Measurements from ENCODE around the gene MCAM.

MCAM gene

GRCh38 chr11:119342362-119343130 is 25.6 kb upstream of the MCAM start:
- Histone ChIP-seq H3K4me2 (ENCODE audit: low read length) (no peak overlapping the region), H3K36me3 (ENCODE audit: insufficient read depth, low read length) (no peaks in the 10 kb centered on the region), H3K9ac (ENCODE audit: low read depth, low read length) (no peak overlapping the region), H3K9me3 (replicated peaks; ENCODE audit: low read length) (no peaks in the 10 kb centered on the region), H3K4me3 (ENCODE audit: low read length) (no peak overlapping the region), H3K27me3 (ENCODE audit: control insufficient read depth, insufficient read depth, low read length) (peaks cover 44% of the 10 kb centered on the region), H3K4me1 (ENCODE audit: control insufficient read depth, insufficient read depth, low read length) (peaks cover 31% of the 10 kb centered on the region)

GRCh38 chr11:119342023-119342300 is 25.0 kb upstream of the MCAM start:
- H3K4me3 ChIP-seq (ENCODE audit: low read length), result no peak overlapping the region
- no peak overlapping the region for H3K9ac ChIP-seq (ENCODE audit: low read depth, low read length)
- no peaks in the 10 kb centered on the region for H3K36me3 ChIP-seq (ENCODE audit: insufficient read depth, low read length)
- H3K4me2 ChIP-seq (ENCODE audit: low read length), result no peak overlapping the region
- H3K27me3 ChIP-seq (ENCODE audit: control insufficient read depth, insufficient read depth, low read length), result peaks cover 38% of the 10 kb centered on the region
- H3K4me1 ChIP-seq (ENCODE audit: control insufficient read depth, insufficient read depth, low read length), result peaks cover 37% of the 10 kb centered on the region
- no peaks in the 10 kb centered on the region for H3K9me3 ChIP-seq (replicated peaks; ENCODE audit: low read length)

- peaks cover 35% of the 10 kb centered on the region for H3K27me3 ChIP-seq (ENCODE audit: control insufficient read depth, insufficient read depth, low read length)
Observed at GRCh38 chr11:119341222-119342022, 24.5 kb upstream of the MCAM start.

GRCh38 chr11:119340335-119341221 is 23.6 kb upstream of the MCAM start, which contains the start of gene C1QTNF5:
Gene C1QTNF5, minus strand, starts transcription at chr11:119340883. Its CDS starts 486 bp downstream, at chr11:119340397.
- H3K27me3 ChIP-seq (ENCODE audit: control insufficient read depth, insufficient read depth, low read length), result peaks cover 33% of the 10 kb centered on the region
- H3K4me1 ChIP-seq (ENCODE audit: control insufficient read depth, insufficient read depth, low read length), result peaks cover 47% of the 10 kb centered on the region
- peak within 1 kb of the TSS; percentile 82 for H3K4me2 ChIP-seq (ENCODE audit: low read length)
- H3K36me3 ChIP-seq (ENCODE audit: insufficient read depth, low read length), result no peaks in the 10 kb centered on the region
- H3K4me3 ChIP-seq (ENCODE audit: low read length), result peak within 1 kb of the TSS; percentile 70
- no peaks in the 10 kb centered on the region for H3K9me3 ChIP-seq (replicated peaks; ENCODE audit: low read length)
- peak within 1 kb of the TSS; percentile 78 for H3K9ac ChIP-seq (ENCODE audit: low read depth, low read length)

More at GRCh38 chr11:119341222-119342022, 24.5 kb upstream of the MCAM start:
- Histone ChIP-seq H3K36me3 (ENCODE audit: insufficient read depth, low read length) (no peaks in the 10 kb centered on the region), H3K4me1 (ENCODE audit: control insufficient read depth, insufficient read depth, low read length) (peaks cover 38% of the 10 kb centered on the region), H3K9me3 (replicated peaks; ENCODE audit: low read length) (no peaks in the 10 kb centered on the region), H3K9ac (ENCODE audit: low read depth, low read length) (peak overlapping the region; percentile 28), H3K4me3 (ENCODE audit: low read length) (no peak overlapping the region), H3K4me2 (ENCODE audit: low read length) (peak overlapping the region; percentile 82)

- no peaks in the 10 kb centered on the region for H3K36me3 ChIP-seq (ENCODE audit: insufficient read depth, low read length)
- H3K9me3 ChIP-seq (replicated peaks; ENCODE audit: low read length), result no peaks in the 10 kb centered on the region
- peak overlapping the region; percentile 70 for H3K4me3 ChIP-seq (ENCODE audit: low read length)
- H3K9ac ChIP-seq (ENCODE audit: low read depth, low read length), result peak overlapping the region; percentile 78
- H3K4me1 ChIP-seq (ENCODE audit: control insufficient read depth, insufficient read depth, low read length), result peaks cover 54% of the 10 kb centered on the region
- peak overlapping the region; percentile 82 for H3K4me2 ChIP-seq (ENCODE audit: low read length)
- peaks cover 33% of the 10 kb centered on the region for H3K27me3 ChIP-seq (ENCODE audit: control insufficient read depth, insufficient read depth, low read length)
Observed at GRCh38 chr11:119339589-119340334, 22.8 kb upstream of the MCAM start.

- Histone ChIP-seq H3K36me3 (ENCODE audit: insufficient read depth, low read length) (no peaks in the 10 kb centered on the region), H3K4me1 (ENCODE audit: control insufficient read depth, insufficient read depth, low read length) (peaks cover 54% of the 10 kb centered on the region), H3K9ac (ENCODE audit: low read depth, low read length) (no peak overlapping the region), H3K9me3 (replicated peaks; ENCODE audit: low read length) (no peaks in the 10 kb centered on the region), H3K4me2 (ENCODE audit: low read length) (peak overlapping the region; percentile 82), H3K4me3 (ENCODE audit: low read length) (peak overlapping the region; percentile 70), H3K27me3 (ENCODE audit: control insufficient read depth, insufficient read depth, low read length) (peaks cover 27% of the 10 kb centered on the region)
Observed at GRCh38 chr11:119338965-119339588, 22.1 kb upstream of the MCAM start.

- H3K9ac ChIP-seq (ENCODE audit: low read depth, low read length), result no peak overlapping the region
- H3K36me3 ChIP-seq (ENCODE audit: insufficient read depth, low read length), result no peaks in the 10 kb centered on the region
- no peaks in the 10 kb centered on the region for H3K9me3 ChIP-seq (replicated peaks; ENCODE audit: low read length)
- H3K27me3 ChIP-seq (ENCODE audit: control insufficient read depth, insufficient read depth, low read length), result peaks cover 20% of the 10 kb centered on the region
- H3K4me2 ChIP-seq (ENCODE audit: low read length), result peak overlapping the region; percentile 82
- H3K4me1 ChIP-seq (ENCODE audit: control insufficient read depth, insufficient read depth, low read length), result peaks cover 54% of the 10 kb centered on the region
- peak overlapping the region; percentile 36 for H3K4me3 ChIP-seq (ENCODE audit: low read length)
Observed at GRCh38 chr11:119338318-119338890, 21.5 kb upstream of the MCAM start.

- no peaks in the 10 kb centered on the region for H3K9me3 ChIP-seq (replicated peaks; ENCODE audit: low read length)
- no peaks in the 10 kb centered on the region for H3K36me3 ChIP-seq (ENCODE audit: insufficient read depth, low read length)
- H3K4me1 ChIP-seq (ENCODE audit: control insufficient read depth, insufficient read depth, low read length), result peaks cover 54% of the 10 kb centered on the region
- peak overlapping the region; percentile 37 for H3K4me3 ChIP-seq (ENCODE audit: low read length)
- peak overlapping the region; percentile 82 for H3K4me2 ChIP-seq (ENCODE audit: low read length)
- no peak overlapping the region for H3K9ac ChIP-seq (ENCODE audit: low read depth, low read length)
- peaks cover 20% of the 10 kb centered on the region for H3K27me3 ChIP-seq (ENCODE audit: control insufficient read depth, insufficient read depth, low read length)
Observed at GRCh38 chr11:119337581-119338317, 20.8 kb upstream of the MCAM start.

- Histone ChIP-seq H3K4me2 (ENCODE audit: low read length) (peak overlapping the region; percentile 82), H3K9me3 (replicated peaks; ENCODE audit: low read length) (no peaks in the 10 kb centered on the region), H3K27me3 (ENCODE audit: control insufficient read depth, insufficient read depth, low read length) (peaks cover 13% of the 10 kb centered on the region), H3K36me3 (ENCODE audit: insufficient read depth, low read length) (no peaks in the 10 kb centered on the region), H3K4me1 (ENCODE audit: control insufficient read depth, insufficient read depth, low read length) (peaks cover 54% of the 10 kb centered on the region), H3K4me3 (ENCODE audit: low read length) (peak overlapping the region; percentile 37), H3K9ac (ENCODE audit: low read depth, low read length) (no peak overlapping the region)
Observed at GRCh38 chr11:119336744-119337469, 20.0 kb upstream of the MCAM start.
